HUES48 (cell line): Measurements from ENCODE around the gene HYDIN.
"Not testable (repeated sequence)": the region's sequence is repeated elsewhere in the genome, so short reads cannot be mapped to it uniquely, and the experiment has no call there.

Experiments
- H3K27ac ChIP-seq: one replicate; pipeline ENCODE4 v1.7.0; 2013; ENCODE audit warnings: low read depth, low read length, inconsistent platforms
- H3K27me3 ChIP-seq: 2 replicates; pipeline ENCODE4 v1.6.1; 2013; ENCODE audit warnings: mild to moderate bottlenecking, low read length; ENCODE audit not compliant: control insufficient read depth, insufficient read depth
- H3K36me3 ChIP-seq: 2 replicates; pipeline ENCODE4 v1.6.1; 2013; ENCODE audit warnings: low read length; ENCODE audit not compliant: control insufficient read depth, insufficient read depth
- H3K4me1 ChIP-seq: 2 replicates; pipeline ENCODE4 v1.6.1; 2013; ENCODE audit warnings: mild to moderate bottlenecking, low read length; ENCODE audit not compliant: control insufficient read depth, insufficient read depth
- H3K4me3 ChIP-seq: 2 replicates; pipeline ENCODE4 v1.5.1; 2013; ENCODE audit warnings: mild to moderate bottlenecking, low read depth, low read length
- H3K9ac ChIP-seq: 2 replicates; pipeline ENCODE4 v1.6.1; 2013; ENCODE audit warnings: mild to moderate bottlenecking, low read depth, low read length, moderate library complexity
- H3K9me3 ChIP-seq: 2 replicates; pipeline ENCODE4 v1.6.1; 2013; ENCODE audit warnings: low read length; ENCODE audit not compliant: control insufficient read depth, insufficient read depth

The HYDIN gene

DNA sequence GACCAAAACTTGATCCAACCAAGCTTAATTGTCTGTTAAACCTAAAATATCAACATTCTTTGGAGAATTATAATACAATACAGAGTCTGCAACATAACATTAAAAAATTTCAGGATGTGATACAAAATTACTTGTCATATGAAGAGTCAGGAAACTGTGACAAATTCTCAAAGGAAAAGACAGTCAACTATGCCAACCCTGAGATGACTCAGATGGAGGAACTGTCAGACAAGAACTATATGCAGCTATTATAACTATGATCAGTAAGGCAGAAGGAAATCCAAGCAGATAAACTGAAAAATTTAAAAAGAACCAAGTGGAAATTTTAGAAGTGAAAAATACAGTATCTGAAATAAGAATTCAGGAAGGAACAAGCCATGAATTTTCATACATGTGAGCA lies 299.8 kb downstream of the HYDIN start:
- not testable (repeated sequence) for H3K4me1 ChIP-seq, H3K27me3 ChIP-seq, H3K9ac ChIP-seq, H3K4me3 ChIP-seq, H3K9me3 ChIP-seq, H3K27ac ChIP-seq, H3K36me3 ChIP-seq

GRCh38 chr16:70922164-70922563 lies 308.4 kb downstream of the HYDIN start:
- not testable (repeated sequence) for H3K4me1 ChIP-seq, H3K9ac ChIP-seq, H3K27me3 ChIP-seq, H3K9me3 ChIP-seq, H3K36me3 ChIP-seq, H3K4me3 ChIP-seq, H3K27ac ChIP-seq

- H3K27ac ChIP-seq, H3K4me3 ChIP-seq, H3K9me3 ChIP-seq, H3K27me3 ChIP-seq, H3K9ac ChIP-seq, H3K36me3 ChIP-seq, H3K4me1 ChIP-seq: not testable (repeated sequence)
Observed at GRCh38 chr16:70920661-70921060, 309.9 kb downstream of the HYDIN start.

- H3K27me3 ChIP-seq, H3K9me3 ChIP-seq, H3K4me1 ChIP-seq, H3K36me3 ChIP-seq, H3K4me3 ChIP-seq, H3K9ac ChIP-seq, H3K27ac ChIP-seq: not testable (repeated sequence)
Observed at GRCh38 chr16:70888208-70888607, 342.3 kb downstream of the HYDIN start.

DNA sequence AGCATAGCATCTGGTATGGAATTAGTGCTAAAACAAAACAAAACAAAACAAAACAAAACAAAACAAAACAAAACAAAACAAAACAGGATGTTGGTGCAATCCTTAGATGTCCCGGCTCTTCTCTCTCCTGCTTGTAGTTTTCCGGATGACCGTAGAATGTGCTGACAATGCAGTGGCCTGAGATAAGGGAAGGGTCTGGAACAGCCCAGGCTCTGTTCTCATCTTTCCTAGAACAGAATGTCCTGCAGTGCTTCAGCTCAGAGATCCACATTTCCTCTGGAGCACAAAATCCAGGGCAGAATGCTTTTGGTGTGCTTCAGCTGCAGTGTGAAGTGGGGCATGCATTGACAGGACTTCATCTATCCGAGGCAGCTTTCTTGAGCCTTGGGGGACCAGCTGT lies 345.9 kb downstream of the HYDIN start:
- H3K4me3 ChIP-seq, H3K36me3 ChIP-seq, H3K27ac ChIP-seq, H3K9ac ChIP-seq, H3K27me3 ChIP-seq, H3K9me3 ChIP-seq, H3K4me1 ChIP-seq: not testable (repeated sequence)

DNA sequence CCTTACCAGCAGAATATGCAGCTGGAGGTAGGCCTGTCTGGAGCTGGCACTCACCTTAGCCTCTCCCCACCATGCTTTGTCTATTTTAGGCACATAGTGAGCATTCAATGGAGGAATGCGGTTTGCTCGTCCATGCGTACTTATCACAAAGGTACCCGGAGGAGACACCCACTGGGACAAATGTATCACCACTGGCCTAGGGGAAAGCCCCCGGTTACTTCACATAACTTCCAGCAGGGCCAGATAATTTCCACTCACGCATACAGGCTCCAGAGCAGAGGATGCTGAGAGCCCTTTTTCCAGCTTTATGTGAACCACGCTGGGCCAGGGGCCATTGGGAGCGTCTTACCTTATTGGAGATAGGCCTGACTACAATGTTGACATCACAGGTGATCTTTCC lies 348.2 kb downstream of the HYDIN start:
- H3K27me3 ChIP-seq, H3K4me3 ChIP-seq, H3K36me3 ChIP-seq, H3K9ac ChIP-seq, H3K27ac ChIP-seq, H3K4me1 ChIP-seq, H3K9me3 ChIP-seq: not testable (repeated sequence)

GRCh38 chr16:70877895-70878294 lies 352.6 kb downstream of the HYDIN start:
- not testable (repeated sequence) for H3K9me3 ChIP-seq, H3K9ac ChIP-seq, H3K4me1 ChIP-seq, H3K27me3 ChIP-seq, H3K27ac ChIP-seq, H3K36me3 ChIP-seq, H3K4me3 ChIP-seq

- H3K4me3 ChIP-seq, H3K9ac ChIP-seq, H3K27ac ChIP-seq, H3K9me3 ChIP-seq, H3K36me3 ChIP-seq, H3K4me1 ChIP-seq, H3K27me3 ChIP-seq: not testable (repeated sequence)
Observed at GRCh38 chr16:70876442-70876841, 354.1 kb downstream of the HYDIN start.

- H3K4me3 ChIP-seq, H3K9ac ChIP-seq, H3K27me3 ChIP-seq, H3K27ac ChIP-seq, H3K9me3 ChIP-seq, H3K36me3 ChIP-seq, H3K4me1 ChIP-seq: not testable (repeated sequence)
Observed at GRCh38 chr16:70864698-70865097, 365.8 kb downstream of the HYDIN start.

DNA sequence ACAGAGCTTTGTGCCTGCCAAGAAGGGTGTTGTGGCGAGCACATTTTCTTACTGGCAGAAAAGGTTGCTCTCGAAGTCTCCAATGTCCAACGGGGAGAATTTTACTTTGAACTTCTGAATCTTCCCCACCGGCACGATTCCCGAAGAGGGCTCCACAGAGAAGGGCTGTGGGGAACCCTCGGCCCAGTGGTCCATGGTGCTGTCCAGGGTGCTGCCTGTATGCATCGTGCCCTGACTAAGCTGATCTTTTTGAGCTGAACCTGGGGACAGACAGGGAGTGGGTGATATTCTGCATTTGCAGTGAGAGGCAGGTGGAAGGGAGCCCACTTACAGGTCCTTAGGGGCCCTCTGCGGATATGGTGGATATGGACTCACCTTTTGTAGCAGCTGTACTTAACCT lies 368.5 kb downstream of the HYDIN start:
- H3K36me3 ChIP-seq, H3K9me3 ChIP-seq, H3K9ac ChIP-seq, H3K27me3 ChIP-seq, H3K4me3 ChIP-seq, H3K27ac ChIP-seq, H3K4me1 ChIP-seq: not testable (repeated sequence)

GRCh38 chr16:70851299-70851698 lies 379.2 kb downstream of the HYDIN start:
- H3K36me3 ChIP-seq, H3K9me3 ChIP-seq: not testable (repeated sequence)

DNA sequence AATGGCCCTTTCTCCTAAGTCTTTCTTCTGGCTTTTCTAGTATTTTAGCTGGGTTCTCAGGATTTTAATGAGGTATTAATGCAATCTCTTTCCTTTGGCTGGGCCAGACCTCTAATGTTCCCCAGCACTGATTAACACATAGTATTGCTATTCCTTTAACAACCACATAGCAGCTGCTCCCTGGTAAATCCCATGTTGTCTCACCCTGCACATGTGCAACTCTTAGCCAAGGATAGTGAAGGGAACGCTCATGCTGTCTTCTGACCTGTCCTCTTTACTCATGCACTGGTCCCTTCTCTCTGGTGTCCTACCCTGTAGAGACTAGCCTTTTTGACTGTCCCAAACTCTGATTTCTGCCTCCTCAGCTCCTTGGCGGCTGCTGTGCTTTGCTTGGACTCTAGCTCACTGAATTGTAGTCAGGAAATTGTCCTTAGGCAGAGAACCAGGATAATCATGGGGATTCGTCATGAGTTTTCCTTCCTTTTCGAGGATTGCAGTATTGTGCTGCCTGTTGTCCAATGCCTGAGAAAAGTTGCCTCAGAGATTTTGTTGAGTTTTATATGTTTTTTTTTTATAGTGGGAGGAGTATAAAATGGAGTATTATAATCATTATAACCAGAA lies 406.9 kb downstream of the HYDIN start:
- H3K36me3 ChIP-seq, H3K4me1 ChIP-seq, H3K27ac ChIP-seq, H3K9me3 ChIP-seq, H3K4me3 ChIP-seq, H3K27me3 ChIP-seq, H3K9ac ChIP-seq: not testable (repeated sequence)

More at GRCh38 chr16:70851299-70851698, 379.2 kb downstream of the HYDIN start:
- H3K4me3 ChIP-seq, H3K27me3 ChIP-seq, H3K4me1 ChIP-seq, H3K9ac ChIP-seq, H3K27ac ChIP-seq: not testable (repeated sequence)
